GM23338 (cell line): ENCODE results near the gene ADAMTS19. TPM values are rescaled to one million over a fixed set of nuclear protein-coding genes. Genes with fewer than 3 reads are reported as not detected.
A peak's percentile ranks its signal among the peaks of the same experiment; 100 is the strongest.

Experiments used
- ATAC-seq: fragments of 200-7000 bp; cut with Tn5 transposase; 3 replicates; pipeline ENCODE4 v1.9.1; 2020
- DNase-seq: peaks from one replicate; pipeline ENCODE4 v3.0.0-alpha.2; 2015; ENCODE audit warnings: low spot score
- H2AFZ ChIP-seq: fragments of 200-600 bp; sonication (generic); 2 replicates; pipeline ENCODE4 v1.8.0; 2016; ENCODE audit warnings: antibody characterized with exemption, mild to moderate bottlenecking, moderate library complexity
- H3F3A ChIP-seq: fragments of 200-600 bp; sonication (generic); replicated peaks from 2 replicates; pipeline ENCODE4 v1.8.0; 2017; ENCODE audit warnings: antibody characterized with exemption, mixed run types, low read depth
- H3K27ac ChIP-seq: fragments of 200-600 bp; sonication (generic); 2 replicates; pipeline ENCODE4 v1.6.1; 2016; ENCODE audit warnings: low read depth
- H3K27me3 ChIP-seq: fragments of 200-600 bp; sonication (generic); 2 replicates; pipeline ENCODE4 v1.8.0; 2016; ENCODE audit warnings: mild to moderate bottlenecking, mixed run types, moderate library complexity; ENCODE audit not compliant: insufficient read depth
- H3K36me3 ChIP-seq: fragments of 200-600 bp; sonication (generic); 2 replicates; pipeline ENCODE4 v1.8.0; 2016; ENCODE audit warnings: mild to moderate bottlenecking; ENCODE audit not compliant: insufficient read depth
- H3K4me1 ChIP-seq: fragments of 200-600 bp; sonication (generic); 2 replicates; pipeline ENCODE4 v1.8.0; 2016; ENCODE audit warnings: mild to moderate bottlenecking, moderate library complexity; ENCODE audit not compliant: insufficient read depth
- H3K4me2 ChIP-seq: fragments of 200-600 bp; sonication (generic); 2 replicates; pipeline ENCODE4 v1.7.1; 2017; ENCODE audit warnings: mixed run types
- H3K4me3 ChIP-seq: fragments of 200-600 bp; sonication (generic); 2 replicates; pipeline ENCODE4 v1.6.1; 2016; ENCODE audit warnings: mixed run types
- H3K79me2 ChIP-seq: fragments of 200-600 bp; sonication (generic); replicated peaks from 2 replicates; pipeline ENCODE4 v1.8.0; 2017; ENCODE audit warnings: mild to moderate bottlenecking; ENCODE audit not compliant: insufficient read depth
- H3K9me2 ChIP-seq: fragments of 200-600 bp; sonication (generic); 2 replicates; pipeline ENCODE4 v1.8.0; 2017; ENCODE audit not compliant: insufficient read depth
- H4K20me1 ChIP-seq: fragments of 200-600 bp; sonication (generic); replicated peaks from 2 replicates; pipeline ENCODE4 v1.8.0; 2017; ENCODE audit warnings: mild to moderate bottlenecking; ENCODE audit not compliant: insufficient read depth
- H3K27ac Mint-ChIP-seq: 2 replicates; pipeline ENCODE4 v1.8.0; 2020; ENCODE audit warnings: inconsistent platforms, mild to moderate bottlenecking, moderate library complexity, mixed read lengths
- H3K27me3 Mint-ChIP-seq: 3 replicates; pipeline ENCODE4 v1.8.0; 2022; ENCODE audit warnings: low read depth, mild to moderate bottlenecking, moderate library complexity, mixed read lengths, inconsistent platforms; ENCODE audit not compliant: insufficient read depth, poor library complexity
- H3K36me3 Mint-ChIP-seq: 3 replicates; pipeline ENCODE4 v1.8.0; 2021; ENCODE audit warnings: low read depth, mild to moderate bottlenecking, inconsistent platforms, moderate library complexity, mixed read lengths
- H3K4me1 Mint-ChIP-seq: 3 replicates; pipeline ENCODE4 v1.8.0; 2020; ENCODE audit warnings: mild to moderate bottlenecking, inconsistent platforms, mixed read lengths
- H3K4me3 Mint-ChIP-seq: 3 replicates; pipeline ENCODE4 v1.8.0; 2021; ENCODE audit warnings: moderate library complexity, mild to moderate bottlenecking, inconsistent platforms, mixed read lengths
- H3K9me3 Mint-ChIP-seq: 3 replicates; pipeline ENCODE4 v1.8.0; 2020; ENCODE audit warnings: moderate library complexity, mild to moderate bottlenecking, inconsistent platforms, mixed read lengths
- CREB1 ChIP-seq: fragments of 250-450 bp; sonication (Bioruptor Pico); IDR thresholded peaks from 2 replicates; pipeline ENCODE4 v1.5.0; 2020; ENCODE audit warnings: low read depth, mild to moderate bottlenecking, moderate library complexity
- CTCF ChIP-seq, 2 experiments: fragments of 200-600 bp in 1 of 2; sonication (generic) in 1 of 2; conservative IDR thresholded peaks; 2 replicates each; pipeline versions ENCODE4 v1.5.1 to v1.6.1; 2016 to 2017; ENCODE audit warnings: antibody characterized with exemption in 2 of 2, low read depth in 2 of 2, mild to moderate bottlenecking in 2 of 2, moderate library complexity in 1 of 2
- ETS1 ChIP-seq: IDR thresholded peaks from 2 replicates; pipeline ENCODE4 v1.6.1; 2016; ENCODE audit warnings: antibody characterized with exemption
- EZH2 ChIP-seq: fragments of 200-600 bp; sonication (generic); IDR thresholded peaks from one replicate; pipeline ENCODE4 v1.8.0; 2017; ENCODE audit warnings: antibody characterized with exemption, mild to moderate bottlenecking, low read depth; ENCODE audit not compliant: unreplicated experiment
- EZH2phosphoT487 ChIP-seq: fragments of 200-600 bp; sonication (generic); IDR thresholded peaks from one replicate; pipeline ENCODE4 v1.8.1; 2018; ENCODE audit warnings: antibody characterized with exemption; ENCODE audit not compliant: unreplicated experiment
- JUNB ChIP-seq: IDR thresholded peaks from one replicate; pipeline ENCODE4 v1.6.1; 2016; ENCODE audit warnings: antibody characterized with exemption; ENCODE audit not compliant: unreplicated experiment
- NANOG ChIP-seq: IDR thresholded peaks from 2 replicates; pipeline ENCODE4 v1.6.1; 2016; ENCODE audit warnings: antibody characterized with exemption, borderline replicate concordance
- REST ChIP-seq: IDR thresholded peaks from one replicate; pipeline ENCODE4 v1.6.1; 2018; ENCODE audit warnings: antibody characterized with exemption; ENCODE audit not compliant: unreplicated experiment
- STAT1 ChIP-seq: IDR thresholded peaks from one replicate; pipeline ENCODE4 v1.6.1; 2016; ENCODE audit warnings: antibody characterized with exemption; ENCODE audit not compliant: unreplicated experiment
- ZNF331 ChIP-seq: fragments of 250-450 bp; sonication (Bioruptor Pico); IDR thresholded peaks from 2 replicates; pipeline ENCODE4 v1.5.0; 2020; ENCODE audit warnings: low read depth, mild to moderate bottlenecking, moderate library complexity
- polyA plus RNA-seq: library from polyadenylated mRNA; unstranded; fragments of >200 nt; fragmentation: Nextera tagmentation; extraction: Ambion mirVana; gene quantifications from 2 replicates; pipeline ENCODE4 v1.2.1, GENCODE V29; 2016
- total RNA-seq: library from RNA; depleted of rRNA; stranded (reverse); fragments of >200 nt; shearing (Covaris generic); gene quantifications from 2 replicates; pipeline ENCODE4 v1.2.3, GENCODE V29; 2014

The ADAMTS19 gene
- total and polyA plus RNA-seq, 2 experiments from 2014 or later = 6.0 to 27.4 TPM

- H3K36me3 Mint-ChIP-seq = peaks cover 40% of the 10 kb centered on the region
- no peaks in the 10 kb centered on the region; the same call in 2 of the 3 replicates for H3K4me1 Mint-ChIP-seq
- no peaks in the 10 kb centered on the region for H3K9me2 ChIP-seq
- no peak overlapping the region for H3K27ac ChIP-seq
- no peak for TF ChIP-seq CREB1 (CRISPR knock-in tag)
- TF ChIP-seq CTCF (conservative IDR thresholded peaks at IDR 0.05; ENCODE audit: low read depth in 2 of 2) = peak in 1 of 2 experiments; percentile 34; a peak in 2 of 4 replicates
- no peak overlapping the region for H3K4me3 ChIP-seq
- H3K4me3 Mint-ChIP-seq = no peak overlapping the region
- ATAC-seq (no peak), DNase-seq (peak; percentile 13)
- no peaks in the 10 kb centered on the region for H3K79me2 ChIP-seq
- H3K27ac Mint-ChIP-seq = no peak overlapping the region
- H3K4me2 ChIP-seq = no peak overlapping the region
- H3K9me3 Mint-ChIP-seq = peaks cover 20% of the 10 kb centered on the region
- H2AFZ ChIP-seq = no peak overlapping the region
- H3K36me3 ChIP-seq = no peaks in the 10 kb centered on the region
- peaks cover under 1% of the 10 kb centered on the region for H3K27me3 Mint-ChIP-seq
- no peaks in the 10 kb centered on the region for H3K27me3 ChIP-seq
- H4K20me1 ChIP-seq = no peaks in the 10 kb centered on the region
- 0 out of 2 replicates have a peak, but pooled peaks cover 7% of the 10 kb centered on the region for H3K4me1 ChIP-seq
- no peaks in the 10 kb centered on the region for H3F3A ChIP-seq
Observed at GRCh38 chr5:129541648-129542251, 81.7 kb downstream of the ADAMTS19 start.

- Histone ChIP-seq H3K27me3 (no peaks in the 10 kb centered on the region), H3K36me3 (no peaks in the 10 kb centered on the region; the same call in 1 of the 2 replicates), H2AFZ (no peak overlapping the region), H3K27ac (no peak overlapping the region), H3K4me1 (0 out of 2 replicates have a peak, but pooled peaks cover 7% of the 10 kb centered on the region), H3K4me3 (no peak overlapping the region), H3K79me2 (no peaks in the 10 kb centered on the region), H3F3A (no peaks in the 10 kb centered on the region), H4K20me1 (no peaks in the 10 kb centered on the region), H3K4me2 (no peak overlapping the region), H3K9me2 (no peaks in the 10 kb centered on the region)
- no peak for DNase-seq
- Mint-ChIP-seq H3K4me3 (no peak overlapping the region), H3K27ac (no peak overlapping the region), H3K36me3 (peaks cover 45% of the 10 kb centered on the region), H3K27me3 (no peaks in the 10 kb centered on the region), H3K9me3 (peaks cover 30% of the 10 kb centered on the region), H3K4me1 (no peaks in the 10 kb centered on the region; the same call in 2 of the 3 replicates)
- ATAC-seq = no peak
- no peak for TF ChIP-seq STAT1
- TF ChIP-seq ZNF331 (CRISPR knock-in tag) = no peak
- no peak for TF ChIP-seq CREB1 (CRISPR knock-in tag)
- no peak for TF ChIP-seq EZH2phosphoT487
- TF ChIP-seq JUNB = no peak
- TF ChIP-seq REST = no peak
- no peak for TF ChIP-seq ETS1
- no peak for TF ChIP-seq CTCF (conservative IDR thresholded peaks at IDR 0.05; ENCODE audit: low read depth in 2 of 2)
- TF ChIP-seq NANOG = no peak
- no peak for TF ChIP-seq EZH2
Observed at GRCh38 chr5:129547137-129547536, 87.0 kb downstream of the ADAMTS19 start.
